ENCODE measurements around the gene GPR22. TPM values are rescaled to one million over a fixed set of nuclear protein-coding genes. Genes with fewer than 3 reads are reported as not detected.

The GPR22 gene
- total RNA-seq, 2 donors from 2014 or later, result not detected

- Histone ChIP-seq H3K4me3 (no peak overlapping the region), H3K27me3 (replicated peaks; ENCODE audit: insufficient read depth) (no peaks in the 10 kb centered on the region), H3K9me3 (no peaks in the 10 kb centered on the region), H3K4me1 (ENCODE audit: control insufficient read depth in 1 of 2, low read depth in 2 of 2) (peaks cover 0 to 6% of the 10 kb centered on the region in 2 donors), H3K36me3 (no peaks in the 10 kb centered on the region), H3K27ac (no peak overlapping the region)
- TF ChIP-seq, protein P1, sequence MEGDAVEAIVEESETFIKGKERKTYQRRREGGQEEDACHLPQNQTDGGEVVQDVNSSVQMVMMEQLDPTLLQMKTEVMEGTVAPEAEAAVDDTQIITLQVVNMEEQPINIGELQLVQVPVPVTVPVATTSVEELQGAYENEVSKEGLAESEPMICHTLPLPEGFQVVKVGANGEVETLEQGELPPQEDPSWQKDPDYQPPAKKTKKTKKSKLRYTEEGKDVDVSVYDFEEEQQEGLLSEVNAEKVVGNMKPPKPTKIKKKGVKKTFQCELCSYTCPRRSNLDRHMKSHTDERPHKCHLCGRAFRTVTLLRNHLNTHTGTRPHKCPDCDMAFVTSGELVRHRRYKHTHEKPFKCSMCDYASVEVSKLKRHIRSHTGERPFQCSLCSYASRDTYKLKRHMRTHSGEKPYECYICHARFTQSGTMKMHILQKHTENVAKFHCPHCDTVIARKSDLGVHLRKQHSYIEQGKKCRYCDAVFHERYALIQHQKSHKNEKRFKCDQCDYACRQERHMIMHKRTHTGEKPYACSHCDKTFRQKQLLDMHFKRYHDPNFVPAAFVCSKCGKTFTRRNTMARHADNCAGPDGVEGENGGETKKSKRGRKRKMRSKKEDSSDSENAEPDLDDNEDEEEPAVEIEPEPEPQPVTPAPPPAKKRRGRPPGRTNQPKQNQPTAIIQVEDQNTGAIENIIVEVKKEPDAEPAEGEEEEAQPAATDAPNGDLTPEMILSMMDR (IDR thresholded peaks at IDR 0.05), result no peak
- no peak for ATAC-seq (ENCODE audit: insufficient number of reproducible peaks, low FRiP score, low read depth)
- DNase-seq (ENCODE audit: low spot score), result no peak
Observed at GRCh38 chr7:107492875-107493274, 23.0 kb downstream of the GPR22 start.

DNA sequence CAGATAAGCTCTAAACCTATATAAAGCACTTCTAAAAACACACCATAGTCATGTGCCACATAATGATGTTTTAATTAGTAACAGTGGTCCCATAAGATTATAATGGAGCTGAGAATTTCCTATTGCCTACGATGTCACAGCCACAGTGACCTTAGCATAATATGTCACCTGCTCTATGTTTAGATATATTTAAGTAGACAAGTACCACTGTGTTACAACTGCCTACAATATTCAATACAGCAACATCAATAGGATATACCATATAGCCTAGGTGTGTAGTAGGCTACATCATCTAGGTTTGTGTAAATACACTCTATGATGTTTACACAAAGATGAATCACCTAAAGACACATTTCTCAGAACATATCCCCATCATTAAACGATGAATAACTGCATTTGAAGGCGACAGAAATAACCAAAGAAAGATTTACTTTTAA is 24.5 kb downstream of the GPR22 start:
- H3K4me3 ChIP-seq, result no peak overlapping the region
- TF ChIP-seq, protein P1 (IDR thresholded peaks at IDR 0.05), result no peak
- no peak for ATAC-seq (ENCODE audit: insufficient number of reproducible peaks, low FRiP score, low read depth)
- no peak overlapping the region for H3K27ac ChIP-seq
- no peaks in the 10 kb centered on the region for H3K36me3 ChIP-seq
- no peaks in the 10 kb centered on the region for H3K27me3 ChIP-seq (replicated peaks; ENCODE audit: insufficient read depth)
- no peak for DNase-seq (ENCODE audit: low spot score)
- H3K9me3 ChIP-seq, result no peaks in the 10 kb centered on the region
- H3K4me1 ChIP-seq (ENCODE audit: control insufficient read depth in 1 of 2, low read depth in 2 of 2), result peaks cover 0 to 6% of the 10 kb centered on the region in 2 donors

GRCh38 chr7:107494884-107495283 is 25.0 kb downstream of the GPR22 start:
- TF ChIP-seq, protein P1 (IDR thresholded peaks at IDR 0.05), result no peak
- H3K27me3 ChIP-seq (replicated peaks; ENCODE audit: insufficient read depth), result no peaks in the 10 kb centered on the region
- DNase-seq (ENCODE audit: low spot score), result no peak
- H3K36me3 ChIP-seq, result no peaks in the 10 kb centered on the region
- ATAC-seq (ENCODE audit: insufficient number of reproducible peaks, low FRiP score, low read depth), result no peak
- H3K4me3 ChIP-seq, result no peak overlapping the region
- peaks cover 0 to 6% of the 10 kb centered on the region in 2 donors for H3K4me1 ChIP-seq (ENCODE audit: control insufficient read depth in 1 of 2, low read depth in 2 of 2)
- H3K9me3 ChIP-seq, result no peaks in the 10 kb centered on the region
- H3K27ac ChIP-seq, result no peak overlapping the region

GRCh38 chr7:107495516-107495915 is 25.7 kb downstream of the GPR22 start:
- H3K27me3 ChIP-seq (replicated peaks; ENCODE audit: insufficient read depth), result no peaks in the 10 kb centered on the region
- no peak overlapping the region for H3K4me3 ChIP-seq
- DNase-seq (ENCODE audit: low spot score), result no peak
- H3K9me3 ChIP-seq, result no peaks in the 10 kb centered on the region
- H3K36me3 ChIP-seq, result no peaks in the 10 kb centered on the region
- H3K4me1 ChIP-seq (ENCODE audit: control insufficient read depth in 1 of 2, low read depth in 2 of 2), result peaks cover 0 to 1% of the 10 kb centered on the region in 2 donors
- TF ChIP-seq, protein P1 (IDR thresholded peaks at IDR 0.05), result no peak
- ATAC-seq (ENCODE audit: insufficient number of reproducible peaks, low FRiP score, low read depth), result no peak
- no peak overlapping the region for H3K27ac ChIP-seq

DNA sequence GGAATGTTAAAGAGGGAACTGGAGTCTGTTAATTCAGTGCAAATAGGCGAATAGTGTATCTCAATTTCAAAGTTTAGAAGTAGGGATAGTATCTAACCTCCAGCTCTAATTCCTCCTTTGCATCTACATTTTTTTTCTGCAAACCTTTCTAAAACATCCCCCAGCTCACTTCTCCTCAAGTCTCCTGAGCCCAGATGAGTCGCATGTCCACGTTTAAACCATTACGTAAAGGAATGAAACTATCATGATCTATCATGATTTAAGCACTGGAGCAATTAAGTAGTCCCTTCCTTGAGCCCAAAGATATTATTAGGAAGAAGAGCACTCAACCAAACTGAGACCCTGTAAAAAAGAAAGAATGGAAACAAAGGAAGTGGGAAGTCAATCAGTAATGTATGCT is 29.9 kb downstream of the GPR22 start:
- Histone ChIP-seq H3K4me3 (no peak overlapping the region), H3K36me3 (no peaks in the 10 kb centered on the region), H3K27ac (no peak overlapping the region), H3K27me3 (replicated peaks; ENCODE audit: insufficient read depth) (no peaks in the 10 kb centered on the region), H3K4me1 (ENCODE audit: control insufficient read depth in 1 of 2, low read depth in 2 of 2) (no peaks in the 10 kb centered on the region), H3K9me3 (no peaks in the 10 kb centered on the region)
- ATAC-seq (ENCODE audit: insufficient number of reproducible peaks, low FRiP score, low read depth) (no peak), DNase-seq (ENCODE audit: low spot score) (no peak)
- TF ChIP-seq, protein P1 (IDR thresholded peaks at IDR 0.05), result no peak
